SK-N-SH (cell line): ENCODE results near the gene DCXR.

Experiments
- CHD2 ChIP-seq: fragments of 150-350 bp; IDR thresholded peaks from 2 replicates; pipeline ENCODE4 v1.6.1; 2018; ENCODE audit warnings: low read length; ENCODE audit not compliant: partially characterized antibody
- EP300 ChIP-seq, 2 experiments: IDR thresholded peaks; 2 replicates each; pipeline versions ENCODE4 v1.4.0 to v1.6.1; 2012; ENCODE audit warnings: borderline replicate concordance in 1 of 2, low read depth in 1 of 2, low read length in 1 of 2
- TF ChIP-seq, protein P1 (sequence below): fragments of 200-600 bp; sonication (generic); IDR thresholded peaks from 2 replicates; pipeline ENCODE4 v1.6.1; 2017; ENCODE audit warnings: antibody characterized with exemption, mild to moderate bottlenecking, moderate library complexity

DNA sequence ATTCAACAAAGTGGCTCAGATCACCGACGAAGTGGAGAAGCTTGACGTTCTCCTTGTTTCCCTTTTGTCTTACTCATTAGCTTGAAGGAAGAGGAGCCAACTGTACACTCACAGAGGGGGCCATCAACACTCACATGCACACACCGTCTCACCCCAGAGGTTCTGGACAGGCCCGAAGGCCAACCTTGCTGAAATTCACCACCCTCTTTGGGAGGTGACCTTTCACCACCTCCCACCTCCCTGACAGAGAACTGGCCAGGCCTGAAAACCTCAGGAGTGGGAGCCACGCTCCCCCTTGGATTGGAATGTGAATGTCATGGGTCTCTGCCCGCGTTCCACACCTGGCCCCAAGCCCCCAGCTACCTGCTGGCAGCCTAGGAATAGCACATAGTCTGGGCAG lies 2.0 kb downstream of the DCXR start:
- TF ChIP-seq, protein P1, sequence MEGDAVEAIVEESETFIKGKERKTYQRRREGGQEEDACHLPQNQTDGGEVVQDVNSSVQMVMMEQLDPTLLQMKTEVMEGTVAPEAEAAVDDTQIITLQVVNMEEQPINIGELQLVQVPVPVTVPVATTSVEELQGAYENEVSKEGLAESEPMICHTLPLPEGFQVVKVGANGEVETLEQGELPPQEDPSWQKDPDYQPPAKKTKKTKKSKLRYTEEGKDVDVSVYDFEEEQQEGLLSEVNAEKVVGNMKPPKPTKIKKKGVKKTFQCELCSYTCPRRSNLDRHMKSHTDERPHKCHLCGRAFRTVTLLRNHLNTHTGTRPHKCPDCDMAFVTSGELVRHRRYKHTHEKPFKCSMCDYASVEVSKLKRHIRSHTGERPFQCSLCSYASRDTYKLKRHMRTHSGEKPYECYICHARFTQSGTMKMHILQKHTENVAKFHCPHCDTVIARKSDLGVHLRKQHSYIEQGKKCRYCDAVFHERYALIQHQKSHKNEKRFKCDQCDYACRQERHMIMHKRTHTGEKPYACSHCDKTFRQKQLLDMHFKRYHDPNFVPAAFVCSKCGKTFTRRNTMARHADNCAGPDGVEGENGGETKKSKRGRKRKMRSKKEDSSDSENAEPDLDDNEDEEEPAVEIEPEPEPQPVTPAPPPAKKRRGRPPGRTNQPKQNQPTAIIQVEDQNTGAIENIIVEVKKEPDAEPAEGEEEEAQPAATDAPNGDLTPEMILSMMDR, result no peak
- TF ChIP-seq CHD2, result no peak
- TF ChIP-seq EP300 (IDR thresholded peaks at IDR 0.05; ENCODE audit: borderline replicate concordance in 1 of 2, low read depth in 1 of 2, low read length in 1 of 2), result no peak
